Left lobe of liver (tissue), 2 donors: ENCODE data around the gene RELT. TPM values are rescaled to one million over a fixed set of nuclear protein-coding genes. Genes with fewer than 3 reads are reported as not detected.
"Not testable (repeated sequence)": the region's sequence is repeated elsewhere in the genome, so short reads cannot be mapped to it uniquely, and the experiment has no call there.

ENCODE experiments used
- ATAC-seq: fragments of 200-7000 bp; cut with Tn5 transposase; one replicate; pipeline ENCODE4 v1.9.1; 2020; ENCODE audit warnings: mild to moderate bottlenecking, moderate library complexity
- DNase-seq: peaks from one replicate; pipeline ENCODE4 v3.0.0-alpha.2; 2020; ENCODE audit warnings: low spot score
- total RNA-seq: library from RNA; stranded (reverse); gene quantifications from one replicate; pipeline ENCODE4 v1.2.1, GENCODE V29; 2021
- donor health status: DM: no; HTN: no; CAD: no; lungs with moderate emphysema.
- donor health status: DM: no; HTN: yes; CAD: no.

The RELT gene
- total RNA-seq, 1 donor from 2014 or later = 1.4 TPM

DNA sequence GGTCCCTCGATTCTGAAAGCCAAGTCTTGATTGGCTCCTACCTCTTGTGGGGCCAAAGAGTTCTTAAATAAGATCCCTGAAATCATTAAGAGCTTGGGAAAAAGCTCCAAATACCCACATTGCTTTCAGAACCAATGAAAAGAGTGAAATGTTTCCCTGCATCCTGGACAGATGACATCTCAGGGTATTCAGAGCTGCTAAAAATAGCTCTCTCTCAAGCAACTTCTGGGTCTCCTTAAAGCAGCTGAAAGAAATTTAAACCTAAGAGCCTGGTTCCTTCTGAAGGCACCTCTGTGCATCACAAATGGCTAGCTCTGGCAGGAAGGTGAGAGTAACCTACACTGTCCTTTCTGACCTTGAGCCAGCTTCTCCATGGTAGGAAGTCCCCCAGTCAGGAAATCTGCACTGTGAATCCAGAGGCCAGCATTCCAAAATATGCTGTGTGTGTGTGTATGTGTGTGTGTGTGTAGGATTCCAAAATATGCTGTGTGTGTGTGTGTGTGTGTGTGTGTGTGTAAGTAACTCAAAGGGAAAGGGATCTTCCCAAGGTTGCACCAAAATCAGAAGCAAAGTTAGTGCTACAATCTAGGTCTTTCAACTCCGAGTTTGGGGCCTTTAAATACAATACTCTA, 50.1 kb downstream of the RELT start:
- DNase-seq (no peak), ATAC-seq (no peak)

- ATAC-seq (no peak), DNase-seq (no peak)
These were observed 52.0 kb downstream of the RELT start for GRCh38 chr11:73428227-73428626.

DNA sequence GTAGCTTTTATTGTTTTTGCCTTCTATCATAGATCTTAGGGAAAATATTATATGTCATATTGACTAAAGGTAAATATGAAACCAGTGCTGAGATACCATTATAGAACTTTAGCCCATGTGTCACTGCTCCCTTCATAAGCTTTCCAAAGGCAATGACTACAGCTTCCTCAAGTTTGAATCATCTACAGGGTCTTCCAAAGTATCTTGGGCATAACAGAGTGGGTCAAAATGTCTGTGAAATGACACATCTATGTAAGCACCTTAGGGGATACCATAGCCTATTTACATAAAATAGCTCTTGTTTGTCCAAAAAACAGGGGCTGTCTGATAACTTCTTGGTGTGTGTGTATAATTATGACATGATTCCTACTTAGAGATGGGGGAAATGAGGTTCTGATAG, 52.5 kb downstream of the RELT start:
- no peak for ATAC-seq

DNA sequence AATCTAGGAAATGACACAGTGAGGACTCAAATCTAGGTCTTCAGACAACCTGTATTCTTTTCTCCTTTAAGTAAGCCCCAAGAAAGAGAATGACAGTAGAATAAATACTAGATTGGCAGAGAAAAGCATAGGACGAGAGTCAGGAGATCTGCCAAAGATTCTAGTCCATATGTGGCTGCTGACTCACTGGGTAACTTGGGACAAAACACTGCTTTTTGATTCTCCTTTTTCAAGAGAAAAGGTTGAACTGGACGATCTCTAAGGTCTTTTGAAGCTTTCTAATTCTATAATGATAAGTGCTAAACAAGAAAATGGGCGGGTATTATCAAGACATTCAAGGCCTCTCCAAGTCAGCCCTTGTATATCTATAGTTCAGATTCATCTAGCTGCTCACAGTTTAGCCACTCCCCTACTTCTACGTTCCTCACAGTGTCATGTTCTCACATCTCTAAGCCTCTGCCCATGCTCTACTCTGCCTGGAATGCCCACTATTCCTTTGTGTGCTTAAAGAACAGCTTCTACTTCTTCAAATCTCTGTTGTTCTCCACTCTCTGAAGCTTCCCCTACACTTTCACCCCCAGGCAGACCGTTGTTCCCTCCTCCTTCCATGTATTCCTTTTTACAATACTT, 53.0 kb downstream of the RELT start:
- no peak for ATAC-seq
- no peak for DNase-seq

More for the DNA sequence above, 52.5 kb downstream of the RELT start:
- no peak for DNase-seq

- DNase-seq (no peak), ATAC-seq (no peak)
These were observed 54.1 kb downstream of the RELT start for GRCh38 chr11:73430326-73430725.

GRCh38 chr11:73431396-73431795, 55.2 kb downstream of the RELT start:
- no peak for ATAC-seq
- DNase-seq = no peak

GRCh38 chr11:73436859-73437258, 60.7 kb downstream of the RELT start:
- DNase-seq, ATAC-seq: not testable (repeated sequence)

- ATAC-seq (peak; percentile 92), DNase-seq (peak; percentile 57)
These were observed 63.0 kb downstream of the RELT start for GRCh38 chr11:73439002-73439843.

DNA sequence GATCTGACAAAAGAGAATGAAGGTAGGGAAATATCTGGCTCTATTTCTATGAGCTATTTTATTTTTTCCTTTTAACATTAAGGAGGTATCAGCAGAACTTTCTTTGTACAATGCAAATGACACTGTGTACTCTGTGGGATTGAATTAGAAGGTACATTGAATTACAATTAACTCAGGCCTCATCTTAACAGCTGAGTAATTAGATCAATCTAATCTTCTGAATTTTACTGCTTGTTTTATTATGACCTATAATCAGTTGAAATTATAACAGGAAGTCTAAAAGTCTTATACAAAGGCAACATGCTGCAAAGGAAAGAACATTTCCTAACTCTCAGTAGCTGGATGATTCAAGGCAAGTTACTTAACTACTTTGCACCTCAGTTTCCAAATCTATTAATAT, 69.8 kb downstream of the RELT start:
- no peak for ATAC-seq

GRCh38 chr11:73446766-73447165, 70.6 kb downstream of the RELT start:
- no peak for ATAC-seq
- no peak for DNase-seq

More for the DNA sequence above, 69.8 kb downstream of the RELT start:
- DNase-seq = no peak

Other genes with a start within 250 kb of the RELT start
- 19.2 TPM for gene FCHSD2, start 234.1 kb upstream of the RELT start, total RNA-seq
- gene P2RY2, start 158.1 kb upstream of the RELT start, total RNA-seq = 6.0 TPM
- 0.25 TPM for gene P2RY6, start 104.1 kb upstream of the RELT start, total RNA-seq
- 6.8 TPM for gene ARHGEF17, start 68.1 kb upstream of the RELT start, total RNA-seq
- 19.9 TPM for gene FAM168A, start 221.7 kb downstream of the RELT start, total RNA-seq